Islet of Langerhans (tissue), 1 donor: ENCODE measurements around the gene C9orf72.

ENCODE experiments used
- FAIRE-seq: peaks from one replicate; lab custom pipeline; 2011; peaks lifted over from hg19 to GRCh38; lab: Jason Lieb, UNC

The C9orf72 gene

DNA sequence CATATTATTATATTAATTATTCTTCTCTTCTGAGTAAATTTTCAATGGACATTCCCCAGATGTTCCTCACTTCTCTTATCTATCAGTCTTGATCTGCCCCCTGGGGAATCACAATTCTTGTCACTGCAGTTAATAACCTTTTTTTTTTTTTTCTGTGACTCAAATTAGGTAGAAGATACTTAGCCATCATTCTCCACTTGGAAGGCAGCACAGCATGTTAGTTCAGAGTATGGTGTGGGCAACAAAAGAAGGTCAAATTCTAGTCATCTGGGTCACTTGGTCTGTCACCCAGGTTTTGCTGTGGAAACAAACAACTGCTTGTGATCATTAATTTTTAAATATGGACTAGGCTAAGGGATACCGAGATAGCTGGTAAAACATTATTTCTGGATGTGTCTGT, 35.5 kb downstream of the C9orf72 start:
- FAIRE-seq = no peak

DNA sequence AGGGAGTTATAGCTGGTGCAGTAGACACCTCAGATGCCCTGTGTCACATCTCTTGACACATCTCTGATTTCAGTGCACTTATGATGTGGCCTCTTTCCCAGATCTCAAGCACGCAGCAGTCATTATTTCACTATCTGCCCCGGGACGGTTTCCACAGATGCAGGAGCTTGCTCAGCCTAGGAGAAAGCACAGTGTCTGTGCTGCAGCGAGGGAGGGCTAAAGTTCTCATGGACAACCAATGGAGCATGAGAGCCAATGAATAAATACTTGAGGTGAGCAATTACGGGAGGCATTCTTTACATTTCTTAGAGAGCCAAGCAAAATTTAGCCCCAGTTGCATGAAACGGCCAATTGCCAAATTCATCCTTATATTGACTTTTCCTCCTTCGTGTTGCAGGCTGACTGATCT, 36.2 kb downstream of the C9orf72 start:
- no peak for FAIRE-seq

GRCh38 chr9:27536168-27536567, 37.1 kb downstream of the C9orf72 start:
- no peak for FAIRE-seq

DNA sequence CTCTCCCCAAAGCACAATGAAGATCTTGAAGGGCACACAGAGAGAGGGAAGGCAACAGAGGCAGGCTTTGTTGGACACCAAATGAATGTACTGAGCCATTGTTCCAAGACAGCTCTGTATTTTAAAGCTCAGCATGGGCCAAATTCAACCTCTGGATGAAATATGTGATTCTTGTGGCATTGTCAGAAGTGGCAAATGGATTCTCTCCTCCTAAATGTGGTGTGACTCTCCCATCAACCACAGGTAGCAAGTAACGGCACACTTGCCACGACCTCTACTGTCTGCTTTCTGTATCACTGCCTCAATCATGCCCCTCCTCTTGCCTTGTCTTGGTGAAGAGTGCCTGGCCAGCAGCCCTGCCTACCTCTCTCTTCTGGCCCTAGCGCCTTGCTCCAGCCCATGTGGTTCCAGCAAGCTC, 37.6 kb downstream of the C9orf72 start:
- no peak for FAIRE-seq

- FAIRE-seq = no peak
Measured at GRCh38 chr9:27534658-27535209, 38.5 kb downstream of the C9orf72 start.

GRCh38 chr9:27534131-27534530, 39.1 kb downstream of the C9orf72 start:
- FAIRE-seq = no peak

DNA sequence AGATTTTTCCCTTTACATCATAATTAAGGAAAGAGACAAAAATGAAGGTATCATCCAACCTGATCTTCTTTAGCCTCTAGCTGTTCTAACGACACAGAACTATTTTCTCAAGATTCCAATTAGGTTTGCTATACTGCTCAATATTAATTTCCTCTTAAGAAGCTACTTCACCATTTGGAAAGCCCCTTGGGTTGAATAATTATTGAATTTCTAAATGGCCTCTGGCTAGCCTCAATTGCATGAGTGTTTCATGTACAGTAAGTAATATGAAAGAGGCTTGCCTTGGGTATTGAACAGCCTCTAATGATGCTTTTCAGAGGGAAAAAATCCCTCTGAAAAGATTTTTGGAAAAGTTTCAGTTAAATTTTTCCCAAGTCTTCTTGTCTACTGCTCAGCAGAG, 40.0 kb downstream of the C9orf72 start:
- no peak for FAIRE-seq

DNA sequence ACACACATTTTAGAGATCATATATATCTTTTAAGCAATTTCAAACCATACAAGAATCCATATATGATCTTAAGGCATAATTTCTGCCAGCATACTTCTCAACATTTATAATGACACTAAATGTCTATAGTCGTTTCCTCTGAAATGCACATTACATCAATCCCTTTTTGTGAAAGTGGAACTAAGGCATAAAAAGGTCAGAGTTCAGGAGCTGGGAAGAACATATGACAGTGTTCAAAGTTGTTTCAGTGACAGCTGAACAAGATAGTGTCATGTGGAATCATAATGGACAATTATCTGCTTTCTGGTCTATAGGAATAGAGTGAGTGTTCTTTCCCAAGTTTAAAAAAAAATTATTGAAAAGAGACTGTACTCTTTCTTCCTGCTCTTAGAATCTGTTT, 41.2 kb downstream of the C9orf72 start:
- FAIRE-seq = peak; percentile 5

GRCh38 chr9:27530915-27531755, 42.1 kb downstream of the C9orf72 start:
- FAIRE-seq = no peak

DNA sequence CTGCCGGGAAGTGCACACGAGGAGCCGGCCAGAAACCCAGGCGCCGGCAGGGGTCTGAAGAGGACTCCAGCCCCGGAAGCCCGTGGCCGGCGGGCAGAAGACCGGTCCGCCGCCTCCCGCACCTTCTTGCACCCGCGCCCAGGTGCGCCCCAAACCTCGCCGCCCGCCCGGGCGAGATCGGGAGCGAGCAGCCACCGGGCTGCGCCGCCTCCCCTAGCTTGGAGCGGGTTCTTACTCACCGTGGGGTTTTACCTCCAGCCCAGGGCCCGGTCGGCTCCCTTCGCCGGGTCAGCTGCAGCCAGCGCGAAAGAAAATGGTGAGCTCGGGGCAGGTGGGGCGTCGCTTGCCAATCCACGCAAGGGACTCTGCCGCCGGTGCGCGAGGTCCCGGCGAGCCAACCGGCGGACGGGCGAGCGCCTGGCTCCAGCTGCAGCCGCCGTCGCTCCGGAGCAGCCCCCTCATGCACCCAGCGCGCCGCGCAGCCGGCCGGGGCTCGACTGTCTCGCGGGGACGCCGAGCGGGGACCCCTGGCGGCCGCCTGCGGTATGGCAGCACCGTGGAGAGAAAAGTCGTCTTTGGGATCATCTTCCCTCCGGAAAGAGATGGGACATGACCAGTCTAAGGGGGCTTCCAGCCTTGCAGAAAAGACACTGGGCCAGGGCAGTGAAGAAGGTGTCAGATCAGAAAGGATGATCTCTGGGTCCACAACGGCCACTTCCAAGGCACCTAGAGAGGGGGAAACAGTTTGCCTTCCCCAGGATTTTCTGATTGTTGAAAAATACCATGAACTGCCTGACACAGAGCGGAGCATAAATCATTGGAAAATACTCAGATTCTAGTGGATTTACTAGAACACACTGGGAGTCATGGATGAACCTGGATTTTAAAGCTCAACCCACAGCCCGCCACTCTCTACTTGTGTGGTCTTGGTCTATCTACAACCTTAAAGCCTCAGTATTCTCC, 43.7 kb downstream of the C9orf72 start, which contains the start of gene MOB3B:
TSS of gene MOB3B (minus strand) at position 499 of the 963 bp plus-strand sequence. CDS start 74,264 bp downstream, outside the sequence.
- no peak for FAIRE-seq

DNA sequence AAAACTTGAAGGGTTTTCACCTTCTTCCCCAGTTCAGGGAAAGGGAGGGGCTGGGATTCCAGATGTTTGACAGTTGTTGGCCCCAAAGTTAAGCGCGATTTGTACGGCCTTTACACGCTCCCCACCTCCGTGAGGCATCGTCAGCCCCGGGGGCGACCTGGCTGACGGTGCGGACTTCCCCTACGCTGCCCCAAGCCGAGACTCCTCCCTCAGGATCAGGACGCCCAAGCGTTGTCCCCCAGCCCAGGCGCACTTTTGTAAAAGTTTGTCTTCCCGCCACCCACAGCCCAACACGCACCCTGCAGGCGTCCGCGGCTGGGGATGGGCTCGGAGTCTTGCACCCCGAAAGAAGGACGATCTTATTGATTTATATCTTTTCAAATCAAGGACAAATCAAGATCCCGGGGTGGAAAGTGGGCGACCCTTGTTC, 44.4 kb downstream of the C9orf72 start:
- FAIRE-seq = no peak

DNA sequence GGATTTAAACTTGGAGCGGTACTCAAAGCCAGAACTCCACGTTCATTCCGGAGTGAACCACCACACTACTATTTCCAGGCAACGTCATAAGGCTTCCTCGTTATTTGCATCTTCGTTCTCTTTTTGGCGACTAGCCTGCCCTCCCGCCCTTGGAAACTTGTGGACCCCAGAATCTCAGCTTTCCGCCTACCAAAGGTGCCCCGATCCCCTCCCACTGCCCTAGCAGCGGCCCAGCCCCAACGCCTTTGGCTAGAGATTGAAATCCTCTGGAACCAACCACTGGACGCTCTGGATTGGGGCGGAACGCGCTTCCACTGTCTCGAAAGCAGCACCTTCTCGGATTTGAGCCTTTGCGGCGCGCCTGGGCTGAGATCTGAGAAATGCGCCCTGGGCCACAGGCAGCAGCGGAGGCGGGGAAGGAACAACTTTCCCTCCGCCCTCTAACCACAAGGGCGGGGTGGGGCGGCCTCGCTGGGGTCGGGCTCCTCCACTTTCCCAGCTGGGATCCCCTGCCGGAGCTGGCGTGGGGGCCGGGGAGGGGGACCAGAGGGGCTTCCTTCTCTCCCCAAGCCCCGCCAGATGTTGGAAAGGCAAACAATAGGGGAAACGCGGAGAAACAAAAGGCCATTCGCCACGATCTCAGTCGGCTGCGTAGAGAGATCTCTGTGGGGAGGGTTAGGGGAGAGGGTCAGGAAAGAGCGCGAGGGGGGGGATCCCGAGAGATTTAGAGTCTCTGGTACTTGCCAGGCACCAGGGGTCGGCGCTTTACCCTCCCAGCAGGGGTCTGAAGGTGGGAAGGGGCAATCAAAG, 45.0 kb downstream of the C9orf72 start:
- FAIRE-seq = no peak

DNA sequence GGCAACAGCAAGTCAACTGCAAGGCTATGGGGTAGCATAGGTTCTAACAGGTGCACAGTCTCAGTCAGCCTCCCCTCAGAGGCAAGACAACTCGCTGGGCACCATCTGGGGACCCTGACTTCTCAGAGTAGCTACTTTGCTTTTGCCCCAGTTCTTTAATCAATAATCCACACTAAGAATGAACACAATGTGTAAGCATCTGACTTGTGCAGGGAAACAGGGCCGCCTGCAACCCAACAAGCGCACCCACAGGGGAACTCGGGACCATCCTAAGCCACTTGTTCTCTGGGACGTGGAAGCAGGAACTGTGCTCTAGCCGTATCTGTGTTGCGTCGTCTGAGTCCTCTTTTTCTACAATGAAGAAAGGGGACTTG, 45.6 kb downstream of the C9orf72 start:
- FAIRE-seq = no peak

DNA sequence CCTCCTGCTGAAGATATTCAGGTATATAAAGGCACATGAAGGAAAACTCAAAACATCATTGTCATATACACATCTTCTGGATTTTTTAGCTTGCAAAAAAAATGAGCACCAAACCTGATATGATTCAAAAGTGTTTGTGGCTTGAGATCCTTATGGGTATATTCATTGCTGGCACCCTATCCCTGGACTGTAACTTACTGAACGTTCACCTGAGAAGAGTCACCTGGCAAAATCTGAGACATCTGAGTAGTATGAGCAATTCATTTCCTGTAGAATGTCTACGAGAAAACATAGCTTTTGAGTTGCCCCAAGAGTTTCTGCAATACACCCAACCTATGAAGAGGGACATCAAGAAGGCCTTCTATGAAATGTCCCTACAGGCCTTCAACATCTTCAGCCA, 49.0 kb downstream of the C9orf72 start, which contains the start of gene IFNK:
TSS of gene IFNK (plus strand) at position 55 of the 400 bp plus-strand sequence. CDS start at position 102, 47 bp downstream.
- no peak for FAIRE-seq

DNA sequence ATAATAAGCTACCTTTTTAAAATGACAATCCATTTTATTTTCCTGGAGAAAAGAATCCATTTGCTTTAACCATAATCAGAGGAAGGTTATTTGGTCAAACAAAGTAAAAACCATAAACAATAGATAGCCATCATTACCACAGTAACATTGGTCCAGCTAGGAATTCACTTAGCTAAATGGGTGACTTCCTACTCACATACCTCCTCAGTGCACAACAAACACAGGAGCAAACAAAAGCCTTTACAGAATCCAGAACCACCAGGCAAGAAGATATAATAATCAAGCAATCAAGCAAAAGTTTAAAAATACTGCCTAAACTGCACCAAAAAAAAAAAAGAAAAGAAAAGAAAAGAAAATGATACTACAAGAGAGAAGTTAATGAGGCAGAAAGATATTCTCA, 50.1 kb downstream of the C9orf72 start:
- FAIRE-seq = no peak

DNA sequence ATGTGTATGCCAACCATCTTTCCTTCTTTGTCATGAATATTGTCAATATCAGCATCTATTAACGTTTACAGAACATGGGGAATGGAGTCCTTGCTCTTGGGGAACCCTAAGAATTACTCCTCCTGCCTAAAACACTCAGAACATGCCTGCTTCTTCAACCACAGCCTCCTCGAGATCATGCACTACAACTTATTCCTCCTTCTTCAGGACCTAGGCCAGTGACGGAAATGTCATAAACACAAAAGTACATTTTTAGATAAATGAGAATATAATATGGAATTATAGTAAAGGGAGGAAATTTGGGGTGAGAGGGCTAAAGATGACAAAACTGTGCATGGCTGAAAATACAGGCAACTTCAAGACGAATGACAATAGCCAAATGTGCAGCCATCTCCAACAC, 52.3 kb downstream of the C9orf72 start:
- FAIRE-seq = no peak

GRCh38 chr9:27519466-27520465, 53.5 kb downstream of the C9orf72 start:
- FAIRE-seq = no peak

- FAIRE-seq = no peak
Measured at GRCh38 chr9:27518809-27519208, 54.5 kb downstream of the C9orf72 start.

GRCh38 chr9:27518006-27518405, 55.3 kb downstream of the C9orf72 start:
- FAIRE-seq = no peak

DNA sequence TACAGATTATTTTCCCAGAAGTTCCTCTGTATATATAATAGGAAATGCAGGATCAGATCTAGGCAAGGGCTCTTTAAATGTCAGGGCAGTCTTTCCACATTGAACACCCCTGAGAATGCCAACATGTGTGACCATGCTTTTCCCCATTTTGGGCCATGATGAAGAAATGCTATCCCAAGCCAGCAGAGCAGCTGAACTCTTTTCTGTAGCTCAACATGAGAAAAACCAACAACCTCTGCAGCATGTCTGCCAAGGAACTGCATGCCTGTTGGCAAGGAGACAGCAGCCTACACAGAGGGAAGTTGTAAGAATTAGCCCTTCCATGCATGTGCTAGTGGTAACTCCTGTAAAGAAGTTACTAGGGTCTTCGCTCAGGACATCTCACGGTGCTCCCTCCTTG, 58.7 kb downstream of the C9orf72 start:
- no peak for FAIRE-seq
